ENCODE data around the gene ANGEL1. TPM values are rescaled to one million over a fixed set of nuclear protein-coding genes. Genes with fewer than 3 reads are reported as not detected.

ANGEL1 gene
- total and polyA plus RNA-seq, 2 donors (not counting 1 experiment from before 2014, with no cell fraction given) = 6.6 to 8.4 TPM

- DNase-seq (ENCODE audit: low read depth in 2 of 2) = peak; percentile 76 to 79
- Histone ChIP-seq H3K79me2 (ENCODE audit: control insufficient read depth, insufficient read depth, low read length) (no peaks in the 10 kb centered on the region), H3K9me3 (ENCODE audit: control insufficient read depth, insufficient read depth, low read depth, low read length) (no peaks in the 10 kb centered on the region), H3K4me1 (ENCODE audit: control insufficient read depth, extremely low read depth, insufficient read depth, low read length) (peaks cover 6% of the 10 kb centered on the region), H3K27ac (ENCODE audit: insufficient read depth, low read length) (no peak within 1 kb of the TSS), H2AFZ (ENCODE audit: low read length) (peak within 1 kb of the TSS; percentile 94), H3K4me2 (ENCODE audit: extremely low read depth, insufficient read depth, low read length) (peak within 1 kb of the TSS; percentile 95), H3K4me3 (replicated peaks in 1 of 4; ENCODE audit: control extremely low read depth in 1 of 4, insufficient read depth in 1 of 4, low read depth in 3 of 4, low read length in 4 of 4) (peak within 1 kb of the TSS; percentile 61 to 77 (median 67)), H3K27me3 (ENCODE audit: control insufficient read depth, insufficient read depth, low read length) (peaks cover 4% of the 10 kb centered on the region), H4K20me1 (ENCODE audit: control insufficient read depth, extremely low read depth, insufficient read depth, low read length) (no peaks in the 10 kb centered on the region), H3K36me3 (ENCODE audit: control insufficient read depth, insufficient read depth, low read length) (no peaks in the 10 kb centered on the region), H3K9ac (ENCODE audit: insufficient read depth, low read length) (peak within 1 kb of the TSS; percentile 70)
- TF ChIP-seq CTCF (conservative IDR thresholded peaks at IDR 0.05 in 1 of 2, IDR thresholded peaks at IDR 0.05 in 1 of 2; ENCODE audit: low read depth in 1 of 2, low read length in 2 of 2) = no peak
- TF ChIP-seq EZH2 (IDR thresholded peaks at IDR 0.05; ENCODE audit: low read length, missing control alignments) = no peak
These were observed 51.3 kb downstream of the ANGEL1 start, which contains the start of gene VASH1 for GRCh38 chr14:76761136-76761959. Gene VASH1 (plus strand): TSS chr14:76761468. CDS start chr14:76762822, 1,354 bp downstream.

- TF ChIP-seq EZH2 (IDR thresholded peaks at IDR 0.05; ENCODE audit: low read length, missing control alignments) (no peak), CTCF (conservative IDR thresholded peaks at IDR 0.05 in 1 of 2, IDR thresholded peaks at IDR 0.05 in 1 of 2; ENCODE audit: low read depth in 1 of 2, low read length in 2 of 2) (no peak)
- Histone ChIP-seq H4K20me1 (ENCODE audit: control insufficient read depth, extremely low read depth, insufficient read depth, low read length) (no peaks in the 10 kb centered on the region), H2AFZ (ENCODE audit: low read length) (peak overlapping the region; percentile 94), H3K4me3 (replicated peaks in 1 of 4; ENCODE audit: control extremely low read depth in 1 of 4, insufficient read depth in 1 of 4, low read depth in 3 of 4, low read length in 4 of 4) (peak overlapping the region; percentile 50 to 77 (median 67)), H3K4me2 (ENCODE audit: extremely low read depth, insufficient read depth, low read length) (peak overlapping the region; percentile 73), H3K4me1 (ENCODE audit: control insufficient read depth, extremely low read depth, insufficient read depth, low read length) (peaks cover 6% of the 10 kb centered on the region), H3K79me2 (ENCODE audit: control insufficient read depth, insufficient read depth, low read length) (no peaks in the 10 kb centered on the region), H3K27ac (ENCODE audit: insufficient read depth, low read length) (no peak overlapping the region), H3K9me3 (ENCODE audit: control insufficient read depth, insufficient read depth, low read depth, low read length) (no peaks in the 10 kb centered on the region), H3K27me3 (ENCODE audit: control insufficient read depth, insufficient read depth, low read length) (peaks cover 4% of the 10 kb centered on the region), H3K36me3 (ENCODE audit: control insufficient read depth, insufficient read depth, low read length) (no peaks in the 10 kb centered on the region), H3K9ac (ENCODE audit: insufficient read depth, low read length) (no peak overlapping the region)
- no peak for DNase-seq (ENCODE audit: low read depth in 2 of 2)
These were observed 52.1 kb downstream of the ANGEL1 start for GRCh38 chr14:76760331-76761135.

GRCh38 chr14:76759589-76759988 is 53.1 kb downstream of the ANGEL1 start:
- H3K4me1 ChIP-seq (ENCODE audit: control insufficient read depth, extremely low read depth, insufficient read depth, low read length) = peaks cover 6% of the 10 kb centered on the region
- no peaks in the 10 kb centered on the region for H3K79me2 ChIP-seq (ENCODE audit: control insufficient read depth, insufficient read depth, low read length)
- no peak for DNase-seq (ENCODE audit: low read depth in 2 of 2)

More at GRCh38 chr14:76759589-76759988, 53.1 kb downstream of the ANGEL1 start:
- H3K9me3 ChIP-seq (ENCODE audit: control insufficient read depth, insufficient read depth, low read depth, low read length) = no peaks in the 10 kb centered on the region
- H3K36me3 ChIP-seq (ENCODE audit: control insufficient read depth, insufficient read depth, low read length) = no peaks in the 10 kb centered on the region
- no peak overlapping the region for H3K4me3 ChIP-seq (replicated peaks in 1 of 4; ENCODE audit: control extremely low read depth in 1 of 4, insufficient read depth in 1 of 4, low read depth in 3 of 4, low read length in 4 of 4)
- no peak overlapping the region for H3K27ac ChIP-seq (ENCODE audit: insufficient read depth, low read length)
- H4K20me1 ChIP-seq (ENCODE audit: control insufficient read depth, extremely low read depth, insufficient read depth, low read length) = no peaks in the 10 kb centered on the region
- no peak overlapping the region for H2AFZ ChIP-seq (ENCODE audit: low read length)
- TF ChIP-seq EZH2 (IDR thresholded peaks at IDR 0.05; ENCODE audit: low read length, missing control alignments) = no peak
- no peak for TF ChIP-seq CTCF (conservative IDR thresholded peaks at IDR 0.05 in 1 of 2, IDR thresholded peaks at IDR 0.05 in 1 of 2; ENCODE audit: low read depth in 1 of 2, low read length in 2 of 2)
- no peak overlapping the region for H3K4me2 ChIP-seq (ENCODE audit: extremely low read depth, insufficient read depth, low read length)
- H3K9ac ChIP-seq (ENCODE audit: insufficient read depth, low read length) = no peak overlapping the region
- H3K27me3 ChIP-seq (ENCODE audit: control insufficient read depth, insufficient read depth, low read length) = peaks cover 4% of the 10 kb centered on the region
